B cell (primary cell): ENCODE data around the gene TRIM17.

Experiments used
- CTCF ChIP-seq: fragments of 200-600 bp; IDR thresholded peaks from one replicate; pipeline ENCODE4 v1.8.0; 2022; ENCODE audit warnings: antibody characterized with exemption, mild to moderate bottlenecking
- EZH2 ChIP-seq: IDR thresholded peaks from 2 replicates; pipeline ENCODE4 v1.6.1; 2012; ENCODE audit warnings: borderline replicate concordance, low read depth, mild to moderate bottlenecking, moderate library complexity, low read length; ENCODE audit not compliant: insufficient read depth, poor library complexity, severe bottlenecking

- TF ChIP-seq CTCF: no peak
- no peak for TF ChIP-seq EZH2
These were observed 4.9 kb downstream of the TRIM17 start for GRCh38 chr1:228411548-228412430.
